Placental pericyte (primary cell): ENCODE results near the gene DDAH2. TPM values are rescaled to one million over a fixed set of nuclear protein-coding genes. Genes with fewer than 3 reads are reported as not detected.

Experiments used
- small RNA-seq: library from RNA; depleted of rRNA; stranded (forward); fragments of <200 nt; gene quantifications from one replicate; pipeline ENCODE3, GENCODE V24; 2012; ENCODE audit warnings: low replicate concordance
- total RNA-seq: library from RNA; depleted of rRNA; stranded (reverse); fragments of >200 nt; gene quantifications from 2 replicates; pipeline ENCODE4 v1.2.3, GENCODE V29; 2012

DDAH2 gene
- 36.5 and 45.7 TPM in 2 replicates for total RNA-seq

GRCh38 chr6:31728767-31729514 is at the start of gene DDAH2:
DDAH2 (minus strand) TSS chr6:31729299; CDS start chr6:31729161, 138 bp downstream.

GRCh38 chr6:31776989-31777666 is 48.0 kb upstream of the DDAH2 start, which contains the start of gene VWA7:
VWA7 (minus strand) TSS chr6:31777328; CDS start chr6:31776779, 549 bp downstream.

GRCh38 chr6:31762356-31762755 is 33.3 kb upstream of the DDAH2 start, which contains the start of gene SAPCD1:
SAPCD1 (plus strand) TSS chr6:31762656; CDS start chr6:31763055, 399 bp downstream.

GRCh38 chr6:31739639-31740396 is 10.7 kb upstream of the DDAH2 start, which contains the start of gene MSH5:
MSH5 (plus strand) TSS chr6:31740005; CDS start chr6:31740467, 462 bp downstream.

GRCh38 chr6:31736021-31736767 is 7.1 kb upstream of the DDAH2 start, which contains the start of gene CLIC1:
CLIC1 (minus strand) TSS chr6:31736530; CDS start chr6:31736300, 230 bp downstream.

GRCh38 chr6:31723245-31723979 is 5.7 kb downstream of the DDAH2 start, which contains the start of gene MPIG6B:
MPIG6B (plus strand) TSS chr6:31723373; CDS start chr6:31723384, 11 bp downstream.

GRCh38 chr6:31721351-31722020 is 7.6 kb downstream of the DDAH2 start, which contains the start of gene LY6G6C:
LY6G6C (minus strand) TSS chr6:31721746; CDS start chr6:31721679, 67 bp downstream.

GRCh38 chr6:31715022-31715958 is 13.8 kb downstream of the DDAH2 start, which contains the start of gene LY6G6D:
LY6G6D (plus strand) TSS chr6:31715348; CDS start chr6:31715356, 8 bp downstream.

GRCh38 chr6:31706599-31706998 is 22.5 kb downstream of the DDAH2 start, which contains the start of gene LY6G6F:
LY6G6F (plus strand) TSS chr6:31706866; CDS start chr6:31706907, 41 bp downstream.

GRCh38 chr6:31702819-31703716 is 26.0 kb downstream of the DDAH2 start, which contains the start of gene ABHD16A:
ABHD16A (minus strand) TSS chr6:31703324; CDS start chr6:31703281, 43 bp downstream.

GRCh38 chr6:31680226-31681134 is 48.6 kb downstream of the DDAH2 start, which contains the start of gene LY6G5C:
LY6G5C (minus strand) TSS chr6:31681067; CDS start chr6:31680373, 694 bp downstream.

Small RNA genes lying within 50 kb of the gene (small RNA-seq; reads per million reads assigned to genes)
- gene LY6G6D (not detected), gene MIR4646 (not detected), gene MSH5-SAPCD1 (not detected), gene RF00019 (not detected), gene RNU6-850P (not detected), gene SAPCD1 (not detected)

Other genes with a start within 250 kb of the DDAH2 start
- 22.5 and 49.2 TPM in 2 replicates for gene MICB, start 231.2 kb downstream of the DDAH2 start, total RNA-seq
- not detected in 2 replicates for gene MCCD1, start 200.3 kb downstream of the DDAH2 start, total RNA-seq
- gene DDX39B, start 187.3 kb downstream of the DDAH2 start, total RNA-seq = 317 and 546 TPM in 2 replicates
- gene ATP6V1G2, start 182.7 kb downstream of the DDAH2 start, total RNA-seq = 0.43 and 1.5 TPM in 2 replicates
- gene NFKBIL1, start 181.7 kb downstream of the DDAH2 start, total RNA-seq = 19.9 and 35.5 TPM in 2 replicates
- not detected in 2 replicates for gene LTA, start 157.0 kb downstream of the DDAH2 start, total RNA-seq
- gene TNF, start 153.7 kb downstream of the DDAH2 start, total RNA-seq = under 0.01 and 0.29 TPM in 2 replicates
- gene LTB, start 146.9 kb downstream of the DDAH2 start, total RNA-seq = not detected in 2 replicates
- gene LST1, start 143.0 kb downstream of the DDAH2 start, total RNA-seq = not detected in 2 replicates
- not detected in 2 replicates for gene NCR3, start 136.3 kb downstream of the DDAH2 start, total RNA-seq
- gene AIF1, start 114.1 kb downstream of the DDAH2 start, total RNA-seq = not detected in 2 replicates
- 55.1 and 105 TPM in 2 replicates for gene PRRC2A, start 108.6 kb downstream of the DDAH2 start, total RNA-seq
- 185 and 217 TPM in 2 replicates for gene BAG6, start 76.6 kb downstream of the DDAH2 start, total RNA-seq
- gene APOM, start 73.4 kb downstream of the DDAH2 start, total RNA-seq = 0.72 and 3.3 TPM in 2 replicates
- 17.1 and 25.5 TPM in 2 replicates for gene C6orf47, start 68.5 kb downstream of the DDAH2 start, total RNA-seq
- 20.0 and 22.8 TPM in 2 replicates for gene GPANK1, start 64.3 kb downstream of the DDAH2 start, total RNA-seq
- gene CSNK2B, start 63.2 kb downstream of the DDAH2 start, total RNA-seq = 198 and 356 TPM in 2 replicates
- gene LY6G5B, start 59.3 kb downstream of the DDAH2 start, total RNA-seq = 5.2 and 8.3 TPM in 2 replicates
- 0.66 and 2.7 TPM in 2 replicates for gene LY6G5C, start 48.2 kb downstream of the DDAH2 start, total RNA-seq
- 48.6 and 51.0 TPM in 2 replicates for gene ABHD16A, start 26.0 kb downstream of the DDAH2 start, total RNA-seq
- gene LY6G6F, start 22.4 kb downstream of the DDAH2 start, total RNA-seq = not detected in 2 replicates
- gene LY6G6D, start 14.0 kb downstream of the DDAH2 start, total RNA-seq = not detected in 2 replicates
- not detected in 2 replicates for gene LY6G6C, start 7.6 kb downstream of the DDAH2 start, total RNA-seq
- gene MPIG6B, start 5.9 kb downstream of the DDAH2 start, total RNA-seq = not detected in 2 replicates
- 585 and 1,126 TPM in 2 replicates for gene CLIC1, start 7.2 kb upstream of the DDAH2 start, total RNA-seq
- gene MSH5, start 10.7 kb upstream of the DDAH2 start, total RNA-seq = 7.0 and 26.8 TPM in 2 replicates
- gene SAPCD1, start 33.4 kb upstream of the DDAH2 start, total RNA-seq = 0.44 and 1.1 TPM in 2 replicates
- 0.14 and 0.44 TPM in 2 replicates for gene VWA7, start 48.0 kb upstream of the DDAH2 start, total RNA-seq
- gene VARS1, start 66.5 kb upstream of the DDAH2 start, total RNA-seq = 51.6 and 105 TPM in 2 replicates
- gene LSM2, start 77.7 kb upstream of the DDAH2 start, total RNA-seq = 19.9 and 54.0 TPM in 2 replicates
- 0.72 and 0.88 TPM in 2 replicates for gene HSPA1L, start 86.0 kb upstream of the DDAH2 start, total RNA-seq
- 81.4 and 101 TPM in 2 replicates for gene HSPA1A, start 86.2 kb upstream of the DDAH2 start, total RNA-seq
- 78.3 and 86.0 TPM in 2 replicates for gene HSPA1B, start 98.4 kb upstream of the DDAH2 start, total RNA-seq
- gene NEU1, start 133.5 kb upstream of the DDAH2 start, total RNA-seq = 84.3 and 201 TPM in 2 replicates
- gene SLC44A4, start 149.7 kb upstream of the DDAH2 start, total RNA-seq = under 0.01 TPM in 1 of 2 replicates, not detected in the other
- 35.0 and 51.1 TPM in 2 replicates for gene EHMT2, start 168.4 kb upstream of the DDAH2 start, total RNA-seq
- gene ZBTB12, start 172.8 kb upstream of the DDAH2 start, total RNA-seq = 1.4 and 2.8 TPM in 2 replicates
- gene C2, start 198.4 kb upstream of the DDAH2 start, total RNA-seq = 0.29 and 14.2 TPM in 2 replicates
- gene CFB, start 216.8 kb upstream of the DDAH2 start, total RNA-seq = 2.3 and 62.8 TPM in 2 replicates
- 125 and 137 TPM in 2 replicates for gene NELFE, start 229.7 kb upstream of the DDAH2 start, total RNA-seq
- gene SKIC2, start 229.9 kb upstream of the DDAH2 start, total RNA-seq = 51.0 and 70.0 TPM in 2 replicates
- gene DXO, start 242.8 kb upstream of the DDAH2 start, total RNA-seq = 17.3 and 31.7 TPM in 2 replicates